Measurements from ENCODE around the gene PLCG1. TPM values are rescaled to one million over a fixed set of nuclear protein-coding genes. Genes with fewer than 3 reads are reported as not detected.

Gene PLCG1
- total RNA-seq, 1 donor from 2014 or later = 104 TPM

DNA sequence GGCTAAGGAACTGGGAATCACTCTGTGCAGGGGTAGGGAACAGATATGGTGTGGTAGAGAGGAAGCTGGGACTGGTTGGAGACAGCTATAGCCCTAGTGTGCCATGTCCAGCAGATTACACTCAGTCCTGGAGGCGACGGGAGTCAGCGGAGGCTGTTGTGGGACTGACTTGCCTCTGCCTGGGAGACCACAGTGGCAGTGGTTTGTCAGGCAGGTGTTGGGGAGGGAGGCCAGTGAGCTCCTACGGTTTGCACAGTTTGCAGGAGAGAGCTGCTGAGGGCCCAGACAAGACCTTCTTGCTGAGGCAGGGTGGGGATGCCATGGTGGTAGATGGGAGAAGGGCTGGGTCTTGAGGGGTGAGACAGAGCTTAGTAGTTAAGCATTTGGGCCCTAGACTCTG lies 4.9 kb downstream of the PLCG1 start:
- DNase-seq = no peak

DNA sequence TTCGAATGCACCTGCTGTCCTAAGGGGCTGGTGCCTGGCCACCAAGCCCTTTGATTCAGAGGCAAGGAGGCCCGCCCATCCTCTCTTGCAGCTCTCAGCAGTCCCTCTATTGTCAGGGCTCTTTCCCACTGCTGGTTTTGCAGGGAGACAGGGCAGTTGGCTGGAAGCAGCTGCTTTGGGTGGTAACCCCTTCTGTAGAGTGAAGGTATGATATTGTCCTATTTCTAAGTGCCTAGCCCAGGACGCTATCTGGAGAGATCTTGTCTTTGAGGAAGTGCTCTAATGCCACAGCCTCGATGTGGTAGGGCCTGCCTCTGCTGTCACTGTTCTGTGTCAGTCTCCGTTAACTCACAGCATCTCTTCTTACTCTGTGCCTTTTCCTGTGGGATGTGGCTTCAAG lies 5.6 kb downstream of the PLCG1 start:
- no peak for DNase-seq

DNA sequence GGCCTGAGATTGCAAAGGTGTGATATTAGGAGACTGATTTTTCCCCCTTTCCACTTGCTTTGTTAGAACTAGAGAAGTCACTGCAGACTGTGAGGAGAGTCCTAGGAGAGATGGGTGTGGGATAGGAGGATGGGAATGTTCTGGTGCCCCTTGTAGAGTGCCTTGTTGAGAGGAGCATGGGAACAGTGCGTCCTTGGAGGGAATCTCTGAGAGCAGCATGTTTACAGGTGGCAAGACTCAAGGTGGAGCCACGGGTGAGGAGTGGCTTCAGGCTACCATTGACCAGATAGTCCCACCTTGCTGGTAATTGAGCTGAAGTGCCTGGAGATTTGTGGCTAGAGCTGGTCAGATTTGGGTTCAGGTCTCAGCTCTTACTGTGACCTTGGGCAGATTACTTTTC lies 6.0 kb downstream of the PLCG1 start:
- DNase-seq = no peak

DNA sequence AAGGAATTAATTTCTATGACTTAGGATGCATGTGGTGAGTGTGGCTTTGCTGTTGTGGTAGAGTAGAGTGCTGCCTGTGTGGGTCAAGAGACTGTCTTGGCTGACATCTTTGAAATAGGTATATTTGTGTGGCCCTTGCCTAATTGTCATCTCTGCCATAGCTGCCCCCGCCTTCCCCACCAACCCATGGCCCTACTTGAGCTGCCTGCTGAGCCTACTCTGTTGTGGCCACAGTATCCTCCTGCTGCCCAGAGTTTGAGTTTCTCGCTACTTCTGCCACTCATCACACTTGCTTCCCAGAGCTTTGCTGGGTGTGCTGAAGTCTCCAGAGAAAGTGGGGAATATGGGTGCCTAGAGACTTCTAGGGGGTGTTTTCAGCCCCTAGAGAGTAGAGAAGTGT lies 8.0 kb downstream of the PLCG1 start:
- DNase-seq = no peak

DNA sequence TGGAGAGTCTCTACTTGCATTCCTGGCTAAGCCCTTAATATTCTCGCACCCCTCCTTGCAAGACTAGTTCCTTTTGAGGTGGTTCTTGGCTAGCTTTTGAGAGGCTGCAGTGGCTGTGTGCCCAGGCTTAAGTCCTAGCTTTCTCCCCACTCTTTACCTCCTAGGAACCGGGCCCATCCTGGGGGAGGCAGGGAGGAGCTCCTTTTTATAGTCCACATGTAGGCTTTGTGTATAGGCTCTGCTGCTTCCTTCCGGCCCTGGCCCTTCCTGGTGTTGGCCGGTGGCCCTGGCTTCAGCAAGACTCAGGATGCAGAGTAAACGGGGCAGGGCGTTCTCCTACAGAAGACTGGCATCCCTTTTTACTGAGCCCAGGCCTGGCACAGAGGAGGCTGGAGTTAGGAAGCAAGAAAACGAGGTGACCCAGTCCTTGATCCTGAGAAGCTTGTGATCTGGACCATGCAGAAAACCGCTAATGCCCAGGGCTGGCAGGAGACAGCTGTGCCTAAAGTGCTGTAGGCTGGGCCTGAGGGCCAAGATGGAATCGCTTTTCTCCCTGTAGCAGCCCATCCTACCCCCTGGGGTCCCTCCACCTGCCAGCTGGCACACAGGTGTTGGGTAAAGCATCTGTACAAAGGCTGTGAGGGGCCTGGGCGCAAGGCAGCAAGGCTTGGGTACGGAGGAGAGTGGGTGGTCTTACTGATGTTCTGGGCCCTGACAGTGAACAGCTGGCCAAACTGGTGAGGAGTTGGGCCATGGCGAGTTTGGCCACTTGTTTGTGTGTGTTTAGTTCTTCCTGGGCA lies 8.7 kb downstream of the PLCG1 start:
- no peak for DNase-seq

DNA sequence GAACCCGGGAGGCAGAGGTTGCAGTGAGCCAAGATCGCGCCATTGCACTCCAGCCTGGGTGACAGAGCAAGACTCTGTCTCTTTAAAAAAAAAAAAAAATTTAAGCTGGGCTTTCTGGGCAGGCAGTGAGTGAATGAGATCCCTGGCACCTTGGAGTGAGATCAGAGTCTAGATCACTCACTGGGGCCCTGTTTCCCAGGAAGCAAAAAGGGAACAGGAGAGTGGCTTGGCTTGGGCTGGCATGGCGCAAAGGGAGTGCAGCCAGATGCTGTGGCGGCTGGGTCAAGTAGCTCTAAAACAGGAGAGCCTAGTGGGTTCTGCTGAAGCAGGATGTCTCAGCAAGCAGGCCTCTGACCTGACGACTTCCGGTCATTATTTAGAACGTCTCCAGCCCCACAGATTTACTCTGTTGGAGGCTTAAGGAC lies 10.4 kb downstream of the PLCG1 start:
- no peak for DNase-seq

DNA sequence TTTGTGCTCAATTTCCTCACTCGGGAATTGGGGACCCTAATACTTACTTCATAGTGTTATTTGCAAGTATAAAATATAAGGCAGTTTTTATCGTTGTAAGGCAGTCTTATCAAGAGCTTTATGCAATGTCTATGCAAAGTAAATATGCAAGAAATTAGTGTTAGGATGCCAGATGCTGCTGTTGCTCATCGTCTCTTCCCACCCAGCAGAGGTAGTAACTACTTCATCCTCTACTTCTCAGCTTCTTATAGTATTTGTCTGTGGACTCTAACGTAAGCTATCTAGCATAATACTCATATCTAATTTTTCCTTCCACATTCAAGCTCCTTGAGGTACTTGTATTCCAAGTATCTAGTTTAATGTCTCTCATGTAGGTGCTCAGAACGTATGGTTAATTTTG lies 11.6 kb downstream of the PLCG1 start:
- DNase-seq = no peak

DNA sequence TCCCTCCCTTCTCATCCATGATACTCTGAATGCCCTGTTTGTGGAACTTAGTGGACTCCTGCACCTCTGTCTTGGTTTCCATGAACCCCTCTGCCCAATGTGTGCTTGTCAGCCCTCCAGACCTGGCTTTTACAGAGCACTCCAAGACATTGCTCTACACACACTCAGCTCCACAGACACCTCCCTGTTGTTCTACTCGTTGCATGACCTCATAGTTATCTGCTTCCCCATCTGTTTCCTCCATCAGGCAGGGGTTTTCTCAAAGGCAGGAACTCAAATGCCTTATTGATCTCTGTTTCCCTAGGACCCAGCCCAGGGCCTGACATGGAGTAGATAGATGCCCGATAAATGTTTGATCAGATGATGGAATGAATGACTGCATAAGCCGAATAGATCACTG lies 13.3 kb downstream of the PLCG1 start:
- DNase-seq = no peak

DNA sequence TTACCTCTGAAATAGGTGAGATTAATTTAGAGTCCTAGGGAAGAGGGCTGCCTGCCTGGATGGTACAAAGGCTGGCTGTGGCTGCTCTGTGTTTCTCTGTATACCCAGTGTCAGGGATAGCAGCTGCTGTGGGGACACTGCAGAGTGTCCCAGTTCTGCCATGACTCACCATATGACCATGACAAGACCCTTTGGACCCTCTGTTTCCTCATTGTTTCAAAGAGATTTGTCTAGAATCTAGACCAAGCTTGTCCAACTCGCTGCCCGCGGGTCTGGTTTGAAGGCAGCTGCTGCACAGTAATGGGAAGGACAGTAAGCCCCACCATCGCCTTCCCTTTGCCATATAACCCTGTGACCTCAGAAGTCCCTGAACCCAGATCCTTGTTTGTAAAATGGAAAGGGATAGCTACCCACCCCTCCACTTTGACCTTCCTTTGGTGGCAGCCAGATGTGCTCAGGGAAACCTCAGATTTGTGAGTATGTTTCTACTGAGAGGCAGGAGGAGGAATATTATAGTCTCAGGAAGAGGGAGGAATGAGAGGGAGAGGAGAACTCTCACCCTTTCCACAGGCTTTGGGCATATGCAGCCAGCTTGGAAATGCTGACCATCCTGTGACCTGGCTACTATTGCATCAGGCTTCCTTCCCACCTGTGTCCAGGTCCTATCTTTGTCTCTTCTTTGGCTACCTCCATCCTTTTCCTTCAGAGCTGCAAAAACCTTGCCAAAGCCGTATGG lies 14.0 kb downstream of the PLCG1 start:
- no peak for DNase-seq

DNA sequence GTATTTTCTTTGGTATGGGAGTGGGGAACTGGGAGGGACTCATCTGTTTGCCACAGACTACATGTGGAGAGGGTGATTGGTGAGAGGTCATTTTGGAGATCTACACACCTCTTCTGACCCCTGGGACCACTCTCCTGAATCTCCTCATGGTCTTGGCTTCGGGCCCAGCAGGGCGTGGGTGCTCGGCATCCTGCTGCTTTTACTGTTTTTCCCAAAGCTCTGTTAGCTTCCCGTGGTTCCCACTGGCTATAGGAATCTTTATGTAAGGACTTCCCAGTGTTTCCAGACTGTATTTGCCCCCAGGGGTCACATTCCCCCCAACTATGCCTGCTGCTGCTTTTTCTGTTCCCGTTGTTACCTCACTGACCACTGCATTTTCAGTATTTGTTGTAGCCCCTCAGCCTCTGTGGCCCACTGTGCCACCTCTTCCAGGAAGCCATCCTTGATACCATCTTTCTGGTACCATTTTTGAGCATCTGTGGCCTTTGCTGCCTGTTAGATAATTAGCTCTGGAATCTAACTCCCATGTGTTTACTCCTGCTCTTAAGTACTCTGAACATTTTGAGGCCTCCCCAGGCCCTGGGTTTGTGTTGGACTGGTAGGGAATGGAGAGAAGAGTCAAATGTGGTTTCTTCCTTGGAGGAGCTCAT lies 14.9 kb downstream of the PLCG1 start:
- no peak for DNase-seq

DNA sequence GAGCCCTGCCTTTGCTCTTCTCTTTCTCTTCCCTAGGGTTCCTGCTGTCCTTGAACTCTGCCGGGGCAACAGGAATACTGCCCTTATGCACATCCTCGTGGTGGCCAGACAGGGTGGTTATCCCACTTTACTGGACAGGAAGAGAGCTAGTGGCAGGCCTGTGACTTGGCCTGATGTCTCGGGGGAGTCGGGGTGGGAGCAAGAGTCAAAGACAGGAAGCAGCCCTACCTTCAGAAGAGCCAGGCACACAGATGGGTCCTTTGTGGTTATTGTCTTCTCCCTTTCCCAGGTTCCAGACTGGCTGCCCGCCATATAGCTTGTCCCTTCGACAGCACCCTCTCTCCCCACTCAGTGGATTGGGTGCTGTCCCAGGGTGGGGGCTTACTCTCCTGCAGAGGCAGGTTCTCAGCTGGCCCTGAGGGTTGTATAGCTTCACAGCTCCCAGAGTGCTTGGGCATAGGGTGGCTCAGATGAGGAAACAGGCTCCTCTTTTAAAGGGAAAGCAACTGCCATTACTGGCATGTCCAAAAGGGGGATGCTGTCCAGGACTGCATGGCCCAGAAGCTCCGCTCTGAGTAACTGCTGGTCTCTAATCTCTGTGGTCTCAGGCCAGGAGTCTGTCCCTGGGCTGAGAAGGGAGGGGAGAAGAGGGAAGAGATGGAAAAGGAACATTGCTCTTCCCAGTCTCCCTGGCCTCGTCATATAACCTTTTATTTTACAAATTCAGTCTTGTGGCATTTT lies 17.3 kb downstream of the PLCG1 start:
- DNase-seq = no peak

DNA sequence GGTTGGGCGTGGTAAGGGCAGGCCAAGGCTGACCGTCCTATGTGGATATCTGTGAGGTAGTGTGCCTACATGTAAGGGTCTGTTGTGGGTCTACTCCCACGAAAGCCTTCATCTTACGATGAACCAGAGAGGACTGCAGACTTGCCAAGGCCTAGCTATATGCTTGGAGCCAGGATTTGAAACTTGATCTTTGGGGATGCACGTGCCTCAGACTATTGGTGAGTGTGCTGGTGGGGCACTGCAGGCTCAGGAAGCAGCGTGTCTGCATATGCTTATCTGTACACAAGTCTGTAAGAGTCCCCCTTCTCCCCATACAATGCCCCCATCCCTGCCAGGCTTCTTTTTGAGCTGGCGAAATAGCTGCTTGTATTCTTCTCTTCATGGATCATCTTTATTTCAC lies 17.9 kb downstream of the PLCG1 start:
- peak; percentile 57 for DNase-seq

DNA sequence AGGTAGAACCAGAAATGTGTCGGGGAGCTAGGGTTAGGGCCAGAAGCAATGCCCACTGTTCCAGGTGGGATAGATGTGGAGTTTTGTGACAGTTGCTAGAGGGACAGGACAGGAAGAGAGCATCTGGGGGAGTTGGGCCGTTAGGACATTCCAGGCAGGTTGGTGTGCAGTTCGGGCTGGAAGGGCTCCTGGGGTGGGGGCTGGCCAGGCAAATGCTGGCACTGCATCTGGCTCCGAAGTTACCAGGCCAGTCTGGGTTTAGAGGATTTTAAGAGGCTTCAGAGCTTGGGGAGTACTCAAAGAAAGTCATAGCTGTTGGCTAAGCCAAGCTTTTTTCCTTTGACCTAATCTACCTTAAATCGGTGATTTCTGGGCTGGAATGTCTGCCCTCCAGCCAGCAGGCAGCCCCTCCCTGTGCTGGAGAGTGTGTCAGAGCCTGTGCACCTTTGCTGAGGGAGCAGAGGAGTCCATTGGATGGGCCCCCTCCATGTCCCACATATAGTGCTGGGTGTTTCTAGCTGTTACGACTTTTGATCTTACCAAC lies 20.8 kb downstream of the PLCG1 start:
- no peak for DNase-seq

DNA sequence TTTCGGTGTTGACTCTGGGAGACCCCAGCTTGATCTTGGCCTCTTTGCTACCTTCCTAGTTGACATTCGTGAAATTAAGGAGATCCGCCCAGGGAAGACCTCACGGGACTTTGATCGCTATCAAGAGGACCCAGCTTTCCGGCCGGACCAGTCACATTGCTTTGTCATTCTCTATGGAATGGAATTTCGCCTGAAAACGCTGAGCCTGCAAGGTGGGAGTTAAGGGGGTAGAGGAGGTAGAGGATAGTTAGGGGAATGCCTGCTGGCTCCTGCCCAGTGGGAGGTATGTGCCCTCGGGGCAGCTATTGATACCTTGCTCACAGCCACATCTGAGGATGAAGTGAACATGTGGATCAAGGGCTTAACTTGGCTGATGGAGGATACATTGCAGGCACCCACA lies 22.2 kb downstream of the PLCG1 start:
- DNase-seq = no peak

DNA sequence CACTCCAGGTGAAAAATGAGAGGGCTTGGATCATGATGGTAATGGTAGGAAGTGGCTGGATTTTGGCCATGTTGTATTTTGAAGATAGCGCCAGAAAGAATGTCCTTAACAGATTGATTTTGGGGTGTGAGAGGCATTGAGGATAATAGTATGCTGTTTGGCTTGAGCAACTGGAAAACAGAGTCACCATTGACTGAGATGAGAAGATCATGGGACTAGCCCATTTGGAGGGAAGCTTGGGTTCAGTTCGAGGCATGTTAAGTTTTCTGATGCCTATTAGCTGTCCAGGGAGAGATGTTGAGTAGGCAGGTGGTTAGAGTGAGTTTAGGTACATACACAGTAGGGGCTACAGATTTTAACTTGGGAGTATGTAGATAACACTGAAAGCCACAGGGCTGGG lies 23.3 kb downstream of the PLCG1 start:
- no peak for DNase-seq

DNA sequence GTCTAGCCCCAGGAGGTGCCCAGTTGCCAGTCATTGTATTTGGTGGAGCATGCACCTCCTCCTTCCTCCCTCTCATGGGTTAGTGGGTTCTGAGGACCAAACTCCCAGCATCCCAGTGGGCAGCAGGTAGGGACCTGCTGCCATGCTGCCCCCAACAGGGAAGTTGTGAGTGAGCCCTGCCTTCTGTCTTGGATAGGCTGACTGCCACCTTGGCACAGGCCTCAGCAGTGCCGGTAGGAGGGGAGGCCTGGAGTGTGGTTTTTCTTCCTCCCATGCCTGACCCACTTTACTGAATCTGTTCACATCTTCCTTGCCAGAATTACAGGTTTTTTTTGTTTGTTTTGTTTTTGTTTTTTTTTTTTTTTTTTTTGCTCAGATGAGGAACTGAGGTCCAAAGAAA lies 24.5 kb downstream of the PLCG1 start:
- DNase-seq = no peak

DNA sequence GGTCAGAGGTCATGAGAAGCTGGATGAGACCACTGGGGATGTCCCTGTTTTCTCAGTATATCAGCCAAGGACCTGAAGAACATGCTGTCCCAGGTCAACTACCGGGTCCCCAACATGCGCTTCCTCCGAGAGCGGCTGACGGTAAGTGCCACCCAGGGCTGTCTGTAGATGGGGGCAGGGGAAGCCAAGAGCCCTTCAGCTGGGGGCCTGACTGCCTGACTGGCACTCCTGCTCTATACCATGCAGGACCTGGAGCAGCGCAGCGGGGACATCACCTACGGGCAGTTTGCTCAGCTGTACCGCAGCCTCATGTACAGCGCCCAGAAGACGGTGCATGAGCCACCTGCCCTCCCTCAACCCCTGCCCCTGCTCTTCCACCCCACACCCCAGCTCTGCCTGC lies 25.1 kb downstream of the PLCG1 start:
- DNase-seq = no peak

DNA sequence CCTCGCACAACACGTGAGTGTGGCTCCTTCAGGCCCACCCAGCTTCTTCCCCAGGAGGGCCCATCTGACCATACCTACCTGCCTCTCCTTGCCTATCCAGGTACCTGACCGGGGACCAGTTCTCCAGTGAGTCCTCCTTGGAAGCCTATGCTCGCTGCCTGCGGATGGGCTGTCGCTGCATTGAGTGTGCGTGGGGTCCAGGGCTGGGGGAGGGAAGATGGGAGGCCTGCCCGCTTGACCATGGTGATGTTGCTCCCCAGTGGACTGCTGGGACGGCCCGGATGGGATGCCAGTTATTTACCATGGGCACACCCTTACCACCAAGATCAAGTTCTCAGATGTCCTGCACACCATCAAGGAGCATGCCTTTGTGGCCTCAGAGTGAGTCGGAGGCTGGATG lies 26.5 kb downstream of the PLCG1 start:
- no peak for DNase-seq

DNA sequence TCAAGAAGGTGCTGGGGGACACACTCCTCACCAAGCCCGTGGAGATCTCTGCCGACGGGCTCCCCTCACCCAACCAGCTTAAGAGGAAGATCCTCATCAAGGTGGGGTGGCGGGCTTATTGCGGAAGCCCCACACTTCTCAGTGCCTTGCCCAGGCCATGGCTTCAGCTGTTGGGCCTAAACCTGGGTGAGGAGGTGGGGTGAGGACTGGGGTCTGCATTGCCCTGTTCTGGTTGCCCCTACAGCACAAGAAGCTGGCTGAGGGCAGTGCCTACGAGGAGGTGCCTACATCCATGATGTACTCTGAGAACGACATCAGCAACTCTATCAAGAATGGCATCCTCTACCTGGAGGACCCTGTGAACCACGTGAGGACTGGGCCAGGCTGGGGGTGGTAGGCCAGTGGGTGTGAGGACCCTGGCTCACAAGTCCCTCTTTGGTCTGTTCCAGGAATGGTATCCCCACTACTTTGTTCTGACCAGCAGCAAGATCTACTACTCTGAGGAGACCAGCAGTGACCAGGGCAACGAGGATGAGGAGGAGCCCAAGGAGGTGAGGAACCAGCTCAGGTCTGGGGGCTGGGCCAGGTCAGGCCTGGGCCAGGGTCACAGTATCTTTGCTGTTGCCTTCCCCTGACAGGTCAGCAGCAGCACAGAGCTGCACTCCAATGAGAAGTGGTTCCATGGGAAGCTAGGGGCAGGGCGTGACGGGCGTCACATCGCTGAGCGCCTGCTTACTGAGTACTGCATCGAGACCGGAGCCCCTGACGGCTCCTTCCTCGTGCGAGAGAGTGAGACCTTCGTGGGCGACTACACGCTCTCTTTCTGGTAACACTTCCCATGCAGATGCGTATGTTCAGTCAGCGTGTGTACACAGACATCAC lies 27.9 kb downstream of the PLCG1 start:
- no peak for DNase-seq

DNA sequence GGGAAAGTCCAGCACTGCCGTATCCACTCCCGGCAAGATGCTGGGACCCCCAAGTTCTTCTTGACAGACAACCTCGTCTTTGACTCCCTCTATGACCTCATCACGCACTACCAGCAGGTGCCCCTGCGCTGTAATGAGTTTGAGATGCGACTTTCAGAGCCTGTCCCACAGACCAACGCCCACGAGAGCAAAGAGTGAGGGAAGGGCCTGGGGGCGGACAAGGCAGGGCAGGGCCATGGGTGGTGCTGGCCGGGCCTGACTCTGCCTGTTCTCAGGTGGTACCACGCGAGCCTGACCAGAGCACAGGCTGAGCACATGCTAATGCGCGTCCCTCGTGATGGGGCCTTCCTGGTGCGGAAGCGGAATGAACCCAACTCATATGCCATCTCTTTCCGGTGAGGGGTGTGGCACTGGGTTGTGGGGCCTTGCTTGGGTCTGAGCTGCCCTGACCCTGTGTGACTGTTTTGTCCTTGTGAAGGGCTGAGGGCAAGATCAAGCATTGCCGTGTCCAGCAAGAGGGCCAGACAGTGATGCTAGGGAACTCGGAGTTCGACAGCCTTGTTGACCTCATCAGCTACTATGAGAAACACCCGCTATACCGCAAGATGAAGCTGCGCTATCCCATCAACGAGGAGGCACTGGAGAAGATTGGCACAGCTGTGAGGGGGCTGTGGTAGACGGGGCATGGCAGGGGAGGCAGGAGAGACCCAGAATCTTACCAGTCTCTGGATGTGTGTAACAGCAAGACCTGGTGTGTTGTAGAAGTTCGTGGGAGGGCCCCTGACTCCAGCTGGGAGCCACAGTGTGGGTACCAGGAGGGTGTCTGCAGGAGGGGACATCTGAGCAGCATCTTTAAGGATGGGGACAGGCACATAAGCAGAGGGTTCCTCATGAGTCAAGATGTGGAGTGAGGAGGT lies 29.1 kb downstream of the PLCG1 start:
- no peak for DNase-seq

All from tongue (tissue), 2 donors.